SU-DHL-6 (cell line): Measurements from ENCODE around the gene HDAC2.

ENCODE experiments used
- H2AFZ ChIP-seq: fragments of 200-600 bp; sonication (generic); 2 replicates; pipeline ENCODE4 v1.6.1; 2014; ENCODE audit warnings: low read depth, mild to moderate bottlenecking, moderate library complexity, mixed read lengths, antibody characterized with exemption, low read length; ENCODE audit not compliant: severe bottlenecking
- H3F3A ChIP-seq: fragments of 200-600 bp; shearing (Covaris generic); 2 replicates; pipeline ENCODE4 v1.6.0; 2016; ENCODE audit warnings: antibody characterized with exemption, mild to moderate bottlenecking; ENCODE audit not compliant: insufficient read depth
- H3K27ac ChIP-seq: fragments of 200-600 bp; sonication (generic); 2 replicates; pipeline ENCODE4 v1.5.1; 2016; ENCODE audit warnings: low read depth, mild to moderate bottlenecking, low read length, moderate library complexity, mixed read lengths
- H3K27me3 ChIP-seq: fragments of 200-600 bp; sonication (generic), shearing (Covaris generic); 2 replicates; pipeline ENCODE4 v1.6.0; 2014; ENCODE audit warnings: mild to moderate bottlenecking, low read length
- H3K36me3 ChIP-seq: fragments of 200-600 bp; sonication (generic); 2 replicates; pipeline ENCODE4 v1.6.1; 2014; ENCODE audit warnings: mild to moderate bottlenecking, low read length, mixed read lengths
- H3K4me2 ChIP-seq: fragments of 300-600, 200-600 bp; shearing (Covaris generic), sonication (generic); 2 replicates; pipeline ENCODE4 v1.6.0; 2014; ENCODE audit warnings: low read length, low read depth, mild to moderate bottlenecking; ENCODE audit not compliant: poor library complexity, severe bottlenecking
- H3K4me3 ChIP-seq: fragments of 200-600 bp; sonication (generic); 2 replicates; pipeline ENCODE4 v1.5.1; 2014; ENCODE audit warnings: antibody characterized with exemption, low read length, mild to moderate bottlenecking, mixed read lengths; ENCODE audit not compliant: insufficient read depth, poor library complexity, severe bottlenecking
- H3K79me2 ChIP-seq: fragments of 200-600 bp; sonication (generic); 2 replicates; pipeline ENCODE4 v1.6.1; 2014; ENCODE audit warnings: mild to moderate bottlenecking, low read length, moderate library complexity; ENCODE audit not compliant: insufficient read depth
- H3K9ac ChIP-seq: fragments of 200-600 bp; sonication (generic); 2 replicates; pipeline ENCODE4 v1.7.0; 2014; ENCODE audit warnings: mild to moderate bottlenecking, low read length
- H3K9me2 ChIP-seq: fragments of 200-600 bp; sonication (generic); replicated peaks from 2 replicates; pipeline ENCODE4 v1.6.1; 2014; ENCODE audit warnings: low read length; ENCODE audit not compliant: insufficient read depth
- H3K9me3 ChIP-seq: fragments of 200-600 bp; sonication (generic); 2 replicates; pipeline ENCODE4 v1.6.1; 2014; ENCODE audit warnings: low read length, mixed read lengths; ENCODE audit not compliant: insufficient read depth
- H4K20me1 ChIP-seq: fragments of 200-600 bp; sonication (generic); 2 replicates; pipeline ENCODE4 v1.6.1; 2014; ENCODE audit warnings: low read depth, mild to moderate bottlenecking, antibody characterized with exemption, low read length, moderate library complexity, mixed read lengths
- EZH2phosphoT487 ChIP-seq: fragments of 200-600 bp; sonication (generic), shearing (Covaris generic); conservative IDR thresholded peaks from 2 replicates; pipeline ENCODE4 v1.6.1; 2018; ENCODE audit warnings: mild to moderate bottlenecking, antibody characterized with exemption, low read length, moderate library complexity, mixed read lengths
- TF ChIP-seq, protein P1 (sequence below): fragments of 200-600 bp; sonication (generic); IDR thresholded peaks from one replicate; pipeline ENCODE4 v1.5.1; 2017; ENCODE audit warnings: antibody characterized with exemption, mild to moderate bottlenecking, low read length, moderate library complexity; ENCODE audit not compliant: insufficient read depth, poor library complexity, severe bottlenecking

The HDAC2 gene

DNA sequence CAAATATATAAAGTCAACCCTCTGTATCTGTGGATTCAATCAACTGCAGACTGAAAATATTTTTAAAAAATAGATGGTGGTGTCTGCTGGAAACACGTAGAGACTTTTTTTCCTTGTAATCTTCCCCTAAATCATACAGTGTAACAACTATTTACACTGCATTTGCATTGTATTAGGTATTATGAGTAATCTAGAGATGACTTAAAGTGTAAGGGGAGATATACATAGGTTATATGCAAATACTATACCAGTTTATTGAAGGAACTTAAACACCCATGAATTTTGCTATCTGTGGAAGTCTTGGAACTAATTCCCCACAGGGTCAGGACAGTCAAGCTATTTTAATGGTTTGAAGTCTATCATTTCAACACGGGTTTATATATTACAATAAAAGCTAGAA, 10.2 kb downstream of the HDAC2 start:
- H2AFZ ChIP-seq = no peak overlapping the region

DNA sequence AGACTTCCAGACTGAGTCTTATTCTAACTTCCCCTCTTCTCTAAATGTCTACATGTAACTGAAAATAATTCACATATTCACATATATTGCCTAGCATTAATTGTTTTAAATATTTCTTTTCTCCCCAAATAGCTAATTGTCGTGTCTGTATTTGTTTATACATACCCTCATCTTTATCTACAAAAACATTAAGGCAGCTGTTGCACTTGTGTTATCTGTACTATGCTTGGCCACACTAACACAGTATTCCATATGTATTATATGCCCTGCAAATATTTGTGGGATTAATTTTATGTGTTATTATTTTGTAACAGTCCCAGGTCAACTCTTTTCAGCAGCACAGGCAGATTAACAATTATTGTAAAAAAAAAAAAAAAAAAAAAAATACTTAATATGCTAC, 11.7 kb downstream of the HDAC2 start:
- no peak for TF ChIP-seq EZH2phosphoT487
- TF ChIP-seq, protein P1, sequence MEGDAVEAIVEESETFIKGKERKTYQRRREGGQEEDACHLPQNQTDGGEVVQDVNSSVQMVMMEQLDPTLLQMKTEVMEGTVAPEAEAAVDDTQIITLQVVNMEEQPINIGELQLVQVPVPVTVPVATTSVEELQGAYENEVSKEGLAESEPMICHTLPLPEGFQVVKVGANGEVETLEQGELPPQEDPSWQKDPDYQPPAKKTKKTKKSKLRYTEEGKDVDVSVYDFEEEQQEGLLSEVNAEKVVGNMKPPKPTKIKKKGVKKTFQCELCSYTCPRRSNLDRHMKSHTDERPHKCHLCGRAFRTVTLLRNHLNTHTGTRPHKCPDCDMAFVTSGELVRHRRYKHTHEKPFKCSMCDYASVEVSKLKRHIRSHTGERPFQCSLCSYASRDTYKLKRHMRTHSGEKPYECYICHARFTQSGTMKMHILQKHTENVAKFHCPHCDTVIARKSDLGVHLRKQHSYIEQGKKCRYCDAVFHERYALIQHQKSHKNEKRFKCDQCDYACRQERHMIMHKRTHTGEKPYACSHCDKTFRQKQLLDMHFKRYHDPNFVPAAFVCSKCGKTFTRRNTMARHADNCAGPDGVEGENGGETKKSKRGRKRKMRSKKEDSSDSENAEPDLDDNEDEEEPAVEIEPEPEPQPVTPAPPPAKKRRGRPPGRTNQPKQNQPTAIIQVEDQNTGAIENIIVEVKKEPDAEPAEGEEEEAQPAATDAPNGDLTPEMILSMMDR = no peak
- no peaks in the 10 kb centered on the region for H3K9me2 ChIP-seq
- H3K36me3 ChIP-seq = peaks cover 33% of the 10 kb centered on the region
- H3K27me3 ChIP-seq = no peaks in the 10 kb centered on the region
- H3K9ac ChIP-seq = no peak overlapping the region
- H3F3A ChIP-seq = no peaks in the 10 kb centered on the region
- no peak overlapping the region for H3K4me3 ChIP-seq
- no peaks in the 10 kb centered on the region for H3K9me3 ChIP-seq
- peaks cover 40% of the 10 kb centered on the region for H4K20me1 ChIP-seq
- no peak overlapping the region for H3K4me2 ChIP-seq
- H3K79me2 ChIP-seq = peaks cover 72% of the 10 kb centered on the region
- no peak overlapping the region for H2AFZ ChIP-seq
- no peak overlapping the region for H3K27ac ChIP-seq

More for the DNA sequence above, 10.2 kb downstream of the HDAC2 start:
- Histone ChIP-seq H3K9me3 (no peaks in the 10 kb centered on the region), H3K27ac (no peak overlapping the region), H3F3A (no peaks in the 10 kb centered on the region), H3K9me2 (no peaks in the 10 kb centered on the region), H4K20me1 (peaks cover 43% of the 10 kb centered on the region), H3K4me2 (no peak overlapping the region), H3K27me3 (no peaks in the 10 kb centered on the region), H3K36me3 (peaks cover 29% of the 10 kb centered on the region), H3K9ac (no peak overlapping the region), H3K79me2 (peaks cover 88% of the 10 kb centered on the region), H3K4me3 (no peak overlapping the region)
- no peak for TF ChIP-seq EZH2phosphoT487
- TF ChIP-seq, protein P1 = no peak

DNA sequence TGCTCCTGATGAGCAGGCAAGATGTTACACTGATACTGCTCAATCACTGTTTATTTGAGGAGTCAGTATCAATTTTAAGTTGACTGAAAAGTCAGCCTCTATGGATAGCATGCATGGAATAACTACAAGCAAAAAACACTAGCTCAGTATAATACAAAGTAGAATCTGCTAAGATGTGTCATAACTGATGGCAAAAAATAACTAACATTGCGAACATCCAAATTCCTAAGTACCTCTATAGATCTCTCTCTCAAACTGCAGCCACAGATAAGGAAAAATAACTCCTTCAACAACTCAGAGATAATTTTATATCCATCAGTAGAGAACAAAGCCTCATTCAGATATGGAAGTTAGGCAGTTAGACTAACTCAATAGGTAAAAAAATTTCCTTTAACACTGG, 16.3 kb downstream of the HDAC2 start:
- Histone ChIP-seq H3K79me2 (peaks cover 27% of the 10 kb centered on the region), H3K9ac (no peak overlapping the region), H2AFZ (no peak overlapping the region), H3K4me2 (no peak overlapping the region), H3K27me3 (no peaks in the 10 kb centered on the region), H3K9me2 (no peaks in the 10 kb centered on the region), H3K4me3 (no peak overlapping the region), H3K27ac (no peak overlapping the region), H3K36me3 (peaks cover 49% of the 10 kb centered on the region), H3F3A (no peaks in the 10 kb centered on the region), H4K20me1 (0 out of 2 replicates have a peak, but pooled peaks cover under 1% of the 10 kb centered on the region), H3K9me3 (no peaks in the 10 kb centered on the region)
- TF ChIP-seq, protein P1 = no peak
- no peak for TF ChIP-seq EZH2phosphoT487
